HepG2 (cell line): ENCODE data around the gene TCF25. TPM values are rescaled to one million over a fixed set of nuclear protein-coding genes. Genes with fewer than 3 reads are reported as not detected.
A peak's percentile ranks its signal among the peaks of the same experiment; 100 is the strongest.

Experiments used
- ATAC-seq: fragments of 200-7000 bp; cut with Tn5 transposase; 3 replicates; pipeline ENCODE4 v1.9.1; 2020; ENCODE audit warnings: mild to moderate bottlenecking, moderate library complexity
- BruUV-seq: library from RNA; stranded (reverse); fragments of 400-500 nt; replicated peaks from 2 replicates; lab custom pipeline; 2021; lab: Mats Ljungman, UMichigan
- CTCF ChIA-PET: fragments of 300-600 bp; formaldehyde crosslinking; extraction: SDS; loops from one replicate; lab custom pipeline; 2021; ENCODE audit warnings: low total read pairs, inconsistent platforms, low intra/inter-chr PET ratio; lab: Yijun Ruan, JAX
- POLR2A ChIA-PET: fragments of 350-600 bp; sonication (Branson Sonifier 250); formaldehyde crosslinking; loops from one replicate; lab custom pipeline; 2020; ENCODE audit warnings: antibody characterized with exemption, inconsistent platforms; lab: Yijun Ruan, JAX
- DNase-seq: peaks from one replicate; pipeline ENCODE4 v3.0.0-alpha.2; 2015; ENCODE audit warnings: low spot score
- FAIRE-seq: peaks from 3 replicates; lab custom pipeline; 2011; peaks lifted over from hg19 to GRCh38; lab: Jason Lieb, UNC
- H2AFZ ChIP-seq: one replicate; pipeline ENCODE4 v1.6.1; 2011; ENCODE audit warnings: low read length, inconsistent platforms
- H3K27ac ChIP-seq: fragments of 300-600 bp; 3 replicates; pipeline ENCODE4 v1.8.0; 2011; ENCODE audit warnings: mixed run types, mild to moderate bottlenecking, mixed read lengths, low read length, inconsistent platforms; ENCODE audit not compliant: insufficient read depth; ENCODE audit errors: extremely low read length
- H3K27me3 ChIP-seq, 2 experiments: fragments of 200-600 bp in 1 of 2; 2 replicates in 1 of 2; 3 replicates in 1 of 2; pipeline versions ENCODE4 v1.6.0 to v1.8.0; 2011; ENCODE audit warnings: low read length in 2 of 2, mild to moderate bottlenecking in 2 of 2, moderate library complexity in 2 of 2, inconsistent platforms in 1 of 2; ENCODE audit not compliant: insufficient read depth in 2 of 2, control insufficient read depth in 1 of 2
- H3K36me3 ChIP-seq, 2 experiments: fragments of 200-600 bp in 1 of 2; replicated peaks in 1 of 2; 2 replicates in 1 of 2; 3 replicates in 1 of 2; pipeline versions ENCODE4 v1.5.1 to v1.8.0; 2011; ENCODE audit warnings: low read length in 2 of 2, inconsistent platforms in 1 of 2; ENCODE audit not compliant: insufficient read depth in 2 of 2, control insufficient read depth in 1 of 2
- H3K4me1 ChIP-seq: 2 replicates; pipeline ENCODE4 v1.5.1; 2012; ENCODE audit warnings: low read length, inconsistent platforms; ENCODE audit not compliant: insufficient read depth
- H3K4me2 ChIP-seq: 2 replicates; pipeline ENCODE4 v1.6.0; 2011; ENCODE audit warnings: low read depth, low read length, inconsistent platforms
- H3K4me3 ChIP-seq, 3 experiments: fragments of 200-600 bp in 1 of 3; sonication (generic), shearing (Covaris generic) in 1 of 3; replicated peaks in 1 of 3; 2 replicates each; pipeline ENCODE4 v1.5.1; 2011 to 2016; ENCODE audit warnings: low read length in 3 of 3, inconsistent platforms in 2 of 3, low read depth in 2 of 3, mild to moderate bottlenecking in 2 of 3, control low read depth in 1 of 3, mixed read lengths in 1 of 3; ENCODE audit not compliant: insufficient read depth in 1 of 3
- H3K79me2 ChIP-seq: one replicate; pipeline ENCODE4 v1.6.1; 2011; ENCODE audit warnings: low read length, inconsistent platforms; ENCODE audit not compliant: insufficient read depth
- H3K9ac ChIP-seq: 2 replicates; pipeline ENCODE4 v1.6.0; 2011; ENCODE audit warnings: mild to moderate bottlenecking, low read depth, low read length, inconsistent platforms; ENCODE audit not compliant: insufficient read depth
- H3K9me3 ChIP-seq: 2 replicates; pipeline ENCODE4 v1.5.1; 2012; ENCODE audit warnings: mild to moderate bottlenecking, low read length
- H4K20me1 ChIP-seq: 2 replicates; pipeline ENCODE4 v1.6.0; 2011; ENCODE audit warnings: inconsistent platforms, mild to moderate bottlenecking, low read length, moderate library complexity; ENCODE audit not compliant: insufficient read depth
- ZBTB33 ChIP-seq: sonication (generic); formaldehyde crosslinking; IDR thresholded peaks from 2 replicates; pipeline ENCODE4 v1.4.0; 2020; ENCODE audit warnings: missing genetic modification reagents
- ZNF143 ChIP-seq: sonication (generic); formaldehyde crosslinking; IDR thresholded peaks from 2 replicates; pipeline ENCODE4 v1.4.0; 2020; ENCODE audit warnings: missing genetic modification reagents
- ZNF317 ChIP-seq: sonication (generic); formaldehyde crosslinking; IDR thresholded peaks from 2 replicates; pipeline ENCODE4 v1.5.0; 2020; ENCODE audit warnings: mild to moderate bottlenecking, missing genetic modification reagents
- ZNF687 ChIP-seq: sonication (generic); formaldehyde crosslinking; IDR thresholded peaks from 2 replicates; pipeline ENCODE4 v1.5.1; 2020; ENCODE audit warnings: mild to moderate bottlenecking, missing genetic modification reagents, moderate library complexity
- WGBS: methylation state at CpG from one replicate; pipeline ENCODE4 v1.1.6; 2017; ENCODE audit warnings: low lambda C conversion rate; 5-methylcytosine and 5-hydroxymethylcytosine counted together
- in situ Hi-C: cut with HindIII; loops from 2 replicates; pipeline ENCODE4 v1.10.0; 2017; ENCODE audit warnings: low pct_unique_long_range_greater_than_20kb; ENCODE audit not compliant: extremely low pct_ligation_motif_present
- intact Hi-C: fragments of 100-400 bp; cut with micrococcal nuclease; formaldehyde crosslinking; loops from one replicate; pipeline ENCODE4 v1.10.0; 2022; ENCODE audit not compliant: unreplicated experiment
- polyA plus RNA-seq, 8 experiments: library from polyadenylated mRNA; depleted of rRNA in 3 of 8; stranded (reverse) in 7 of 8; unstranded in 1 of 8; fragments of >200 nt; fragmentation: Illumina TruSeq in 4 of 8; extraction: Trizol in 4 of 8; gene quantifications; 2 replicates each; pipeline versions ENCODE4 v1.2.1 to v1.2.3, GENCODE V29; 2011 to 2016; ENCODE audit warnings: low read depth in 4 of 8, missing spikeins in 1 of 8, mixed read lengths in 1 of 8; ENCODE audit not compliant: insufficient read depth in 1 of 8
- total RNA-seq, 5 experiments: library from RNA; depleted of rRNA; stranded (reverse); fragments of >200 nt; fragmentation: Illumina TruSeq; extraction: Trizol; gene quantifications; 2 replicates each; pipeline ENCODE4 v1.2.3, GENCODE V29; 2016; ENCODE audit warnings: low read depth in 1 of 5

TCF25 gene
- total and polyA plus RNA-seq, 2 of the 13 experiments (the other 11 are each of a cell fraction or from before 2014, with no cell fraction given), result 138 to 206 TPM

GRCh38 chr16:89958596-89958995 is 85.2 kb downstream of the TCF25 start:
- H3K79me2 ChIP-seq, result no peaks in the 10 kb centered on the region
- BruUV-seq, result no TSS peak

More at GRCh38 chr16:89958596-89958995, 85.2 kb downstream of the TCF25 start:
- in situ Hi-C loops, result no loop called here
- Histone ChIP-seq H3K27me3 (no peaks in the 10 kb centered on the region), H3K4me3 (no peak overlapping the region), H3K4me2 (no peak overlapping the region), H3K4me1 (no peaks in the 10 kb centered on the region), H4K20me1 (no peaks in the 10 kb centered on the region), H3K27ac (no peak overlapping the region), H3K36me3 (peaks cover 37 to 45% of the 10 kb centered on the region in 2 experiments), H3K9me3 (no peaks in the 10 kb centered on the region), H3K9ac (no peak overlapping the region), H2AFZ (no peak overlapping the region)
- ATAC-seq (no peak), DNase-seq (no peak), FAIRE-seq (no peak)
- TF ChIP-seq ZNF687 (CRISPR knock-in tag) (peak; percentile 54), ZBTB33 (CRISPR knock-in tag) (peak; percentile 90), ZNF317 (CRISPR knock-in tag) (no peak), ZNF143 (CRISPR knock-in tag) (peak; percentile 78)
- ChIA-PET CTCF (no interaction called here), POLR2A (no interaction called here)
- intact Hi-C loops, result no loop called here
- 96% methylated on average over 10 of the region's 10 CpGs for WGBS
